C1 segment of cervical spinal cord (tissue), 14 donors: ENCODE measurements around the gene FAM200B.

Source experiments
- DNase-seq, 14 donors: peaks; one replicate each; lab custom pipeline; 2025; lab: John Stamatoyannopoulos, UW

The FAM200B gene

DNA sequence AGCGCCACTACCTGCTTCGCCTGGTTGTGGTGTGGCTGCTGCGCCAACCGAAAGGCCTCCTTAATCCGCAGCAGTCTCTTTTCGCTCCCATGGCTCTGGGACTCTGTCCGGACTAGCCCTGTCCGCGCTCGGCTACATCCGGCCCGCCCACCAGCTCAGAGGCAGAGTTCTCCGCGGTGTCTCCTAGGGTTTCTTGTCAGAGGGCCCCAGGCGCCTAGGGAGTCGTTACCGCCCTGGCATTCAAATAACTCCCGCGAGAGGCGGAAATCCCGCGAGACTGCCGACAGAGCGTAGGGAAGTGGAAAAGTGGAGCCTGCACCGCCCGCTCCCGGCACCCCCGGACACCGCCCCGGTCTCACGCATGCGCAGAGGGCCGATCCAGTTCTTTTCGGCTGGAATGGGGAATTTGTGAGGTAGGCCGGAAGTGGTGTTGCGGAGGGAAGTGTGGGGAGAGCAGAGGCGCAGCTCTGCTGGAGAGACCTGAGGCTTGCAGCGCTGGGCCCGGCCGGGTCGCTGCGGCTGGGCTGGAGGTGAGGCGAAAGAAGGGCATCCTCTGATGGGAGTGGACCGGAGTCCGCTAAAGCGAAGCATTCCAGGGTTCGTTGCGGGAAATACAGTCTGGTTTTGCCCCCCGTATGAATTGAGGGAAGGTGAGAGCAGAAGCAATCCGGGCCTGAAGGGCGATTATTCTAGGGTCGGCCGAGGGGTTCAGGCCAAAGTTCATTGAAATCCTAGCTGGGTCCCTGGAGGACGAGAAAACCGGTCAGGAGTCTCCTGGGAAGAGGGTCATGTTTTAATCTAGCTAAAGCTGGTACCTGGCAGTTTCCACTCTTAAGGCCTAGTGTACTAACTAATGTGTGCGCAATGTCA is at the start of gene FAM200B:
Gene FAM200B, plus strand, starts transcription at position 456 of the 870 bp plus-strand sequence. CDS start 5,151 bp downstream, outside the sequence.
- peak; percentile 61 to 98 (median 96) for DNase-seq

DNA sequence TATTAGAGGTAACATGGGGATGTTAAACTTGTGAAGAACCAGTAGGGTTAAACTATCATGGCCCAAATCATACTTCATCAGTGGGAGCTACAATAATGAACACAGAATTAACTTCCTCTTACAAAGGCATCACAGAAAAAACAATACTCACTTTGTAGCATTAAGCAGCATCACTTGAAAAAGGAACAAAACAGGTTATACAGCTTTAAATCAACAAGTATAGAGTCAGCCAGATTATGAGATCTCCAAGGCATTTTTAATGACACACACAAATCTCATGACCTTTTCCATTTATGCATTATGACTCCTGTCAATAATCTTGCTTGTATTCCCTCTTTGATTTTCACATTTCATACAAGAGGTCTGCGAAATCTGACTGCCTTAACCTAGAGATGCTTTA is 44.8 kb upstream of the FAM200B start:
- DNase-seq = no peak

DNA sequence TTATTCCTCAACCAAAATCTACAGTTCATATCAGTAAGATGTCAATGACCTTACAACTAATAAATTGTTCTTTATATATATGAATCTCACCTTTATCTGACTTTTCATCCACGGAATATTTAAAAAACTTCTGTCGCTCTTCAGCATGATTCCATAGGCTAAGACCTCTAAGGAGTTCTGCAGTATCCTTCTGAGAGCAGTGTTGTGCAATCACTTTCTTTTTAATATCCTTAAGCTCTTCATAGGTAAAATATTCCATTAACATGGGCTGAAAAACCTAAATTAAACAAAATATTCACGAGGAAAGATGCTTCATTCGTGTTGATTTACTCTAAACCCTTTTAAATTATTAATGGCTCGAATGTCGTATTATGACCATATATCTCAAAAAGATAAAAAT is 43.2 kb upstream of the FAM200B start:
- DNase-seq = no peak

- DNase-seq = no peak
These were observed 33.0 kb upstream of the FAM200B start for GRCh38 chr4:15648600-15648999.

GRCh38 chr4:15649914-15650545 is 31.6 kb upstream of the FAM200B start:
- peak in 8 of 14 donors; percentile 2 to 26 (median 16) for DNase-seq

- no peak for DNase-seq
These were observed 30.0 kb upstream of the FAM200B start for GRCh38 chr4:15651676-15652075.

- peak in 1 of 14 donors; percentile 29 for DNase-seq
These were observed 29.4 kb upstream of the FAM200B start for GRCh38 chr4:15652191-15652590.

DNA sequence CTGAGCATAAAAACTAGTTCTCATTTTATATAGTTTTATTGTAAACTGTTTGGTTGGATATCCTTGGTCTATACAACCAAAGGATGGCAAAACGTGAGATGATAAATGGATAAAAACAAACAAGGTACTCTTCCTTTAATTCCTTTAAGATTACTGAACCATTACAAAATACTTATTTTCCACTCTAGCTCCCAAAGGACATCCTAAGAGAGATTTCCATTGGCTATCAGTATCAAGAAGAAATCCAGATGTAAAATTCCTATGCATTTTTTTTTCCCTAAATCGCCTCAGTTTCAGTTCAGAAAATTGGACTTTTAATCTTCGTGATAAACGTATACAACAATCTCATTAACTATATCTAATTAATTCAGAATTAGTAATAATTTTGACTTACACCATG is 28.8 kb upstream of the FAM200B start:
- no peak for DNase-seq

DNA sequence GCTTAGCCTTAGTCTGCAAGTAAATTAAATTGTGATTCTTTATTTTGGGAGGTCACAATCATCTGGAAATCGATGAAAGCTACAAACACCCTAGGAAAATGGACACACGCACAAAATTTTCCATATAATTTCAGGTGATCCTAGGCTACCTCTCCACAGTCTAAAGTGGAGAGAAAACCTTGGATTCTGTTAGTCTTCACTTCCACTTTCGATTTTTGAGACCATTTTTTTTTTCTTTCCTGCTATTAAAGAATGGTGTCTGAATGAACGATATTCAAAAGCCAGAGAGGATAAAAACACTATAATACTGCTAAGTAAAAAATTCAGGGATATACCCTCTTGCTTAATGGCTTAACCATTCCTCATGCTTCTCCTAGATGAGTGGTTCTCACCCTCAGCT is 28.2 kb upstream of the FAM200B start:
- DNase-seq = no peak

DNA sequence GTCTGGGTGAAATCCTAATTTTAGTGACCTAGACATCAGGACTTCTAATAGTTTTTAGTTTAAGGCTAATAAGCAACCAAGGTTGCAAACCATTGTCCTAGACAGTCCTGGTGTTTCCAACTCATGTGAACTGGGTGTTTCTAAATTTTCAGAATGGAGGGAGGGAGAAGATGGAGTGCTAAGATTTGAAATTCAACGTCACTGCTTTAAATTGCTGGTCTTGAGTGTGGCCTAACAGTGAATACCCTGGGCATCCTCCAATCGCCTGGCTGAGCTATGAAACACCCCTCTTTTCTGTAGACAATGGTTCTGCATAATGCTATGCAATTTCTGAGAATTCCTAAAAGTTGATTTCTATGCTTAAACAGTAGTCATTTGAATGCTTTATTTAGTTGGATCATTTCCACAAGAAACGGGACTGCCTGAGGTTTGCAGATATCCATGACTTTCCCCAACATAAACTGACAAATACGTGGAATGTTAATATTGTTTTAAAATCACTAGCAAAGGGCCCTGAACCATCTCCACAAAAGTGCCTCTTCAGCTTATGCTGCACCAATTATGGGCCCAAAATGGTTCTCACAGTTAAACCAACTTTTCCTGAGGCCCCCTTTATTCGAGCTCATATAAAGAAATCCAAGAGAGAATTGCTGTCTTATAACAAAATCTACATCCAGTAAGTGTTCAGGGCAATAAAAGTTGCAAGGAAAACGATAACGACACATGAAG is 27.6 kb upstream of the FAM200B start:
- DNase-seq = peak in 4 of 14 donors; percentile 3 to 49 (median 33)

GRCh38 chr4:15654593-15655222 is 26.9 kb upstream of the FAM200B start:
- DNase-seq = peak in 11 of 14 donors; percentile 27 to 84 (median 63)

DNA sequence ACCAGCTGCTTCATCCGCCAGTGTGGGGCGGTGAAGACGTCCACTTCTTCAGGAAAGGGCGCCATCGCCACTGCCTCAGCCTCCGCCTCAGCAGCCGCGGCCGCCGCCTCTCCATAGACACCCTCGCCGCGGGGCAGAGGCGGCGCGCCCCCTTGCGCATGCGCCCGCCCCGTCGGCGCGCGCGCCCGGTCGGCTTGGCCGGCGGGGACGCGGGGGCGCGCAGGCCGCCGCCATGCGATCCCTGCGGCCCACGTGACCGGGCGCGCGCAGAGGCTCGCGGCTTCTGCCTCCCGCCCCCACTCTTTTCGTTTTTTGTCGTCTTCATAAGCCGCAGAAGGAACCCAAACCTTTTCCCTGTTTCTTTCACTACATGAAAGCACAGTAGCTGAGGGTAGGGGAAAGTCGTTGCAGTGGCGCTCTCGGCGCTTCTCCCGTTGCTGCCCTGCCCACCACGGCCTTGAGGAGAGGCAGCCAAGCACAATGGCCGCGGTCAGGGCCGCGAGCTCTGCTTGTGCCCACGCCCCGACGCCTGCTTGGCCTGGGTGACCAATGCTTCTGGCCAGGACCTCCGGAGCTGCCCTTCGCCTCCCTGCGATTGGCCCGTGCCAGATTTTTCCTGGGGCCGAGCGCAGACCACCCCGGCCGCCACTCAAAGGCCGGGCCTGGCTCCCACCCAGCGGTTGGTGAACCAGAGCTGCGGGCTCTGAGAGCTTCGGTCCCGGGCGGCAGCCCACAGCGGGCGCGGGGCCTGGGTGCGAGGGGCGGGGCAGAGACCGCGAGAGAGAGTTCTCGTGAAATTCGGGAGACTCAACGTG is 26.2 kb upstream of the FAM200B start, which contains the start of gene FBXL5:
Gene FBXL5, minus strand, starts transcription at position 135 of the 815 bp plus-strand sequence. Its CDS starts 70 bp downstream, at position 65.
- peak; percentile 52 to 89 (median 76) for DNase-seq

DNA sequence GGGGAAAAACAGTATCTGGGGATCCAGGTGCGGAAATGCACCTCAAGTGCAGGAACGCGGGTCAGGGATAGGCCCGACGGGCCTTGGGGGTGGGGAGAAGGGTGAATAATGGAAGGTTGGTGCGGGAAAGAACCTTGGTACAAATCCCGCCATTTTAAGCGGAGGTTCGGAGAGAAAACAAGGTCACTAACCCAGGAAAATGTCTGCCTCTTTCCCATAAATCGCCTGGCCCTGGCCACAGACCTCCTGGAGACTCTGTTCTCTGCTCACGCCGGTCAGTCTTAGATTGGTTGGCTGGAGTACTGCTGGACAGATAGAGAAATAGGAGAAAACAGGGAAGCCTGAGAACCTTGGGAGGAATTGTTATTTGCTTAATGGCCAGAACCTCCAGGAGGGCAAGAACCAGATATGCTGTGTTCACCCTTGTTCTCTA is 25.6 kb upstream of the FAM200B start:
- peak in 6 of 14 donors; percentile 51 to 71 (median 68) for DNase-seq

DNA sequence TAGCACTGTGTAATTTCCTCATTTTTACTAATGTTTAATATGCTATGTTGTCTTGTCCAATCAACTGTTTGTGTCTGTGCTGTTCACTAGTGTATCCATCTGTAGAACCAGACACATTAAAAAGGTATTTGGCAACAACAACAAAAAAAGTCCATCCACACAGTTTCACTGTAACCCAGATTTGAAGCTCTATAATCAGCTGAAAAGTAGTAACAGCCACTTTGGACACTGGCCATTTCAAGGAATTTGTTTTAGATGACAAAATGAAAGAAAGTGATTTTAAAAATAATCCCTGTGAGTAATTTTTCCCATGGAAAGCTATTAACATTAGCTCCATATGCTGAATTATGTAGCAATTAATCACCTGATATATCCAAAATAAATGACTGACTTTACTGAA is 24.3 kb upstream of the FAM200B start:
- no peak for DNase-seq

DNA sequence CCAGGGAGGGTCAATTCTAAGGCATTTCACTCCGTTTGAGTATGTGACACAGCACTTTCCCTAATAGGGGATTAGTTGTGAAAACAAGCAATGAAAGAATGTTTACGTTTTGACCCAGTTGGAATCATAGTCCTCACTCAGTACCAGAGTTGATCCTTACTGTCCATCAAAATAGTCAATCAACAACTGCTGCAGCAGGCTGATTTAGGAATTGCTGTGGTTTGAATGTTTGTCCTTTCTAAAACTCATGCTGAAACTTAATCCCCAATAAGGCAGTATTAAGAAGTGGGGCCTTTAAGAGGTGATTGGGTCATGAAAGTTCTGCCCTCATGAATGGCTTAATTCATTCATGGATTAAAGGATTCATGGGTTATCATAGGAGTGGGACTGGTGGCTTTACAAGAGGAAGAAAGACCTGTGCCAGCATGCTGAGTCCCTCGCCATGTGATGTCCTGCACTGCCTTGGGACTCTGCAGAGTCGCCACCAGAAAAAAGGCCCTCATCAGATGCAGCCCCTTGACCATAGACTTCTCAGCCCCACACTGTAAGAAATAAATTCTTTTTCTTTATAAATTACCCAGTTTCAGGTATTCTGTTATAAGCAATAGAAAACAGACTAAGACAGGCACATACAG is 23.4 kb upstream of the FAM200B start:
- DNase-seq = no peak

- DNase-seq = no peak
These were observed 22.8 kb upstream of the FAM200B start for GRCh38 chr4:15658781-15659180.

DNA sequence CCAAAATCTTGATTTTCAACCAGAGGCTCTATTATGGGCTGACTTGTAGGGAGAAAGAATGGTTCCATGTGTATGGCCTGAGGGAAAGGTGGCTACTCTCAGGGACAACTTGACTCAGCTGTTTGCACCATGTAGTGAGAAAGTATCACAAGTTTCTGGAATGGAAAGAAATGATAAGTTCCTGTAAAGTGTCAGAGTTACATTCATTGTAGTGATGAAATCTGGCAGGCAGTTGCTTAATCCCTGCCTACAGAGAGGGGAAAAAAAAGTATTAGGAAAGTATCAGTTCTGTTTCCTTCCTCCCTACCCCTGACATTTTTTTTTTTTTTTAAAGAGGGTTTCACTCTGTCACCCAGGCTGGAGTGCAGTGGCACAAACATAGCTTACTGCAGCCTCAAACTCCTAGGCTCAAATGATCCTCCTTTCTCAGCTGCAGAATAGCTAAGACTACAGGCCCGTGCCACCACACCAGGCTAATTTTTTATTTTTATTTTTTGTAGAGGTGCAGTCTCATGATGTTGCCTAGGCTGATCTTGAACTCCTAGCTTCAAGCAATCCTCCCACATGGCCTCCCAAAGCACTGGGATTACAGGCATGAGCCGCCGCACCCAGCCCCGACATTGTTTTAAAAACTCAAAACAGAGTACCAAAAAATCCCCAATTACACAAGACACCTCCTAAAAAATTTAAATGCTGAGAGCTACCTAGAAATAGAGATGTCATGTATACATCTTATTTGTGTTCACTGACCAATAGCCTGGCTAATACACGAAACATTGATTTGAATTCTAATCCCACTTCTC is 21.7 kb upstream of the FAM200B start:
- no peak for DNase-seq

DNA sequence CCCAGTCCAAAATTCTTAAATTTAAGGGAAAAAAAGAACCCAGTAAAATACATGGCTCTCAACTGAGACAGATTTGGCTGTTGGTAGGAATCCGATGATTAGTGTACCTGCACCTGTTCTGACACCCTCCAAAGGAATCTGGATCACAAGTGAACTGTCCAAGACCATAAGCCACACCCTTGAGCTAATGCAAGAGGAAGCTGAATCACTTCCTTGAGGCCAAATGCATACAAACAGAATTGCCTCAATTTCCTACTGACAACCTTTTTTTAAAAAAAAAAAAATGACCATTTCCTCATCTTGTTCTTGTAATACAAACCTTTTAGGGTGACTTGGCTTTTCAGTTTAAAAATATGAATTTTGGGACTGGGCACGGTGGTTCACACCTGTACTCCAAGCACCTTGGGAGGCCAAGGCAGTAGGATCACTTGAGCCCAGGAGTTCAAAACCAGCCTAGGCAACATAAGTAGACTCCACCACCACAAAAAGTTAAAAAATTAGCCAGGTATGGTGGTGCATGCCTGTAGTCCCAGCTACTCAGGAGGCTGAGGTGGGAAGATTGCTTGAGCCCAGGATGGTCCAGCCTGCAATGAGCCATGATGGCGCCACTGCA is 15.8 kb upstream of the FAM200B start:
- DNase-seq = no peak

DNA sequence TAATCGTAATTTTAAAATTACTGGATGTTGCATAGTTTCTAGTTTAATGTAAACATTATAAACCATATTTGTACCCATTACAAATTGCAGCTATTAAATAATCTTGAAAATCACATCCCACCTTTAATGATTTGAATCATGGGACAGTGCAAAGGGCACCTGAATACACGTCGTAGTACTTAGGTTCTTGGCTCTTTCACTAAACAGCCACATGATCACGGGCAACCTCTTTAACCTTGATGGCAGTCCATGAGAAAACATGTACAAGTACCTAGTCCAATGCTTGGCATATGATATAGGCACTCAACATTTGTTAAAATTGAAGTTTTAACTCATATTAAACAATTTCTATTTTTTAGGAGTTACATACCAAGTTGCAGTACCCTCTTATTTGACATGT is 14.6 kb upstream of the FAM200B start:
- no peak for DNase-seq
